H1 (cell line): ENCODE data around the gene PTGES2. TPM values are rescaled to one million over a fixed set of nuclear protein-coding genes. Genes with fewer than 3 reads are reported as not detected.

Experiments used
- ASH2L ChIP-seq: fragments of 200-600, 300-600 bp; sonication (generic); IDR thresholded peaks from one replicate; pipeline ENCODE4 v1.7.1; 2017; ENCODE audit warnings: low read length
- CEBPB ChIP-seq: IDR thresholded peaks from 2 replicates; pipeline ENCODE4 v1.6.1; 2012; ENCODE audit warnings: low read depth, low read length
- CREB1 ChIP-seq: IDR thresholded peaks from 2 replicates; pipeline ENCODE4 v1.6.1; 2012; ENCODE audit warnings: inconsistent platforms
- MAX ChIP-seq: IDR thresholded peaks from 2 replicates; pipeline ENCODE4 v1.6.1; 2012; ENCODE audit warnings: inconsistent platforms
- NANOG ChIP-seq: IDR thresholded peaks from 2 replicates; pipeline ENCODE4 v1.6.1; 2011; ENCODE audit warnings: low read length, low read depth, mild to moderate bottlenecking, inconsistent platforms; ENCODE audit not compliant: insufficient read depth, poor library complexity, severe bottlenecking
- SIN3A ChIP-seq, 2 experiments: IDR thresholded peaks in 1 of 2; conservative IDR thresholded peaks in 1 of 2; 2 replicates each; pipeline ENCODE4 v1.6.1; 2011 to 2012; ENCODE audit warnings: low read length in 2 of 2, improper control_type of control experiment in 1 of 2, low read depth in 1 of 2, mild to moderate bottlenecking in 1 of 2
- SIX5 ChIP-seq: IDR thresholded peaks from 2 replicates; pipeline ENCODE4 v1.6.1; 2011; ENCODE audit warnings: mild to moderate bottlenecking, low read depth, low read length
- TAF7 ChIP-seq: optimal IDR thresholded peaks from 2 replicates; pipeline ENCODE3; 2011; ENCODE audit warnings: low read depth, mild to moderate bottlenecking, inconsistent platforms, low read length, moderate library complexity, borderline replicate concordance
- USF2 ChIP-seq: IDR thresholded peaks from 2 replicates; pipeline ENCODE4 v1.6.1; 2011; ENCODE audit warnings: low read length, improper control_type of control experiment
- polyA plus RNA-seq, 7 experiments: library from polyadenylated mRNA; depleted of rRNA in 3 of 7; stranded (reverse) in 5 of 7; unstranded in 2 of 7; fragments of >200 nt in 5 of 7; fragments of 200-250 nt in 2 of 7; gene quantifications; 1 replicate in 5 of 7; 2 replicates in 1 of 7; 4 replicates in 1 of 7; pipeline versions ENCODE4 v1.2.1 to v1.2.3, GENCODE V29; 2011 to 2013; ENCODE audit warnings: missing spikeins in 2 of 7, mixed read lengths in 2 of 7
- total RNA-seq: library from RNA; stranded (reverse); fragmentation: NEBNext Ultra II Directional; extraction: Animal tissue kit (Norgen Biotek cat#: 25700); gene quantifications from 2 replicates; pipeline ENCODE4 v1.2.1, GENCODE V29; 2021

PTGES2 gene
- total and polyA plus RNA-seq, 2 of the 8 experiments (the other 6 are each of a cell fraction or from before 2014, with no cell fraction given), result 80.7 to 81.2 TPM

GRCh38 chr9:128141604-128142003, 14.1 kb upstream of the PTGES2 start (continued):
- TF ChIP-seq ASH2L, result no peak
- TF ChIP-seq SIN3A (conservative IDR thresholded peaks at IDR 0.05 in 1 of 2, IDR thresholded peaks at IDR 0.05 in 1 of 2; ENCODE audit: low read depth in 1 of 2, low read length in 2 of 2), result no peak
- no peak for TF ChIP-seq TAF7
- no peak for TF ChIP-seq MAX
- no peak for TF ChIP-seq NANOG
- TF ChIP-seq CREB1, result no peak
- no peak for TF ChIP-seq USF2
- TF ChIP-seq SIX5, result no peak
- no peak for TF ChIP-seq CEBPB
